Epithelial cell of proximal tubule (primary cell): ENCODE measurements around the gene AGK. TPM values are rescaled to one million over a fixed set of nuclear protein-coding genes. Genes with fewer than 3 reads are reported as not detected.

ENCODE experiments used
- DNase-seq: peaks from one replicate; pipeline ENCODE4 v3.0.0-alpha.2; 2011; ENCODE audit warnings: low read depth
- H3K4me3 ChIP-seq: 2 replicates; pipeline ENCODE4 v1.5.1; 2011; ENCODE audit warnings: low read depth, mild to moderate bottlenecking, low read length
- CTCF ChIP-seq: conservative IDR thresholded peaks from 2 replicates; pipeline ENCODE4 v1.5.1; 2012; ENCODE audit warnings: low read depth, mild to moderate bottlenecking, low read length
- total RNA-seq: library from RNA; depleted of rRNA; stranded (reverse); fragments of >200 nt; gene quantifications from 2 replicates; pipeline ENCODE4 v1.2.3, GENCODE V29; 2015

Gene AGK
- total RNA-seq, 1 donor from 2014 or later, result 28.4 TPM

- no peak for TF ChIP-seq CTCF
- no peak for DNase-seq
- no peak overlapping the region for H3K4me3 ChIP-seq
Observed at GRCh38 chr7:141651417-141651816, 100.2 kb downstream of the AGK start.

GRCh38 chr7:141652691-141653090 is 101.5 kb downstream of the AGK start:
- TF ChIP-seq CTCF, result no peak
- no peak for DNase-seq
- H3K4me3 ChIP-seq, result no peak overlapping the region

- H3K4me3 ChIP-seq, result no peak overlapping the region
- TF ChIP-seq CTCF, result peak; percentile 96
- no peak for DNase-seq
Observed at GRCh38 chr7:141654551-141654950, 103.3 kb downstream of the AGK start.

- H3K4me3 ChIP-seq, result no peak overlapping the region
- no peak for DNase-seq
- no peak for TF ChIP-seq CTCF
Observed at GRCh38 chr7:141659501-141659900, 108.3 kb downstream of the AGK start.

GRCh38 chr7:141660259-141660658 is 109.0 kb downstream of the AGK start:
- H3K4me3 ChIP-seq, result no peak overlapping the region
- DNase-seq, result no peak
- no peak for TF ChIP-seq CTCF

GRCh38 chr7:141663081-141663849 is 112.1 kb downstream of the AGK start:
- no peak for DNase-seq
- no peak overlapping the region for H3K4me3 ChIP-seq
- TF ChIP-seq CTCF, result no peak

- no peak for DNase-seq
- H3K4me3 ChIP-seq, result no peak overlapping the region
- TF ChIP-seq CTCF, result no peak
Observed at GRCh38 chr7:141664450-141664849, 113.2 kb downstream of the AGK start.
